ENCODE results near the gene NT5DC2.
A peak's percentile ranks its signal among the peaks of the same experiment; 100 is the strongest.

Gene NT5DC2

GRCh38 chr3:52504977-52505376 is 28.7 kb downstream of the NT5DC2 start:
- H3K27ac ChIP-seq: no peak overlapping the region
- CTCF ChIA-PET: no interaction called here
- no peak for DNase-seq (ENCODE audit: low spot score)
- POLR2A ChIA-PET (ENCODE audit: low non-redundant PET): no interaction called here
- TF ChIP-seq CTCF (conservative IDR thresholded peaks at IDR 0.05; ENCODE audit: low read depth): no peak

GRCh38 chr3:52503788-52504424 is 29.8 kb downstream of the NT5DC2 start:
- no peak for DNase-seq (ENCODE audit: low spot score)
- ChIA-PET POLR2A (ENCODE audit: low non-redundant PET) (no interaction called here), CTCF (no interaction called here)

GRCh38 chr3:52502808-52503350 is 30.8 kb downstream of the NT5DC2 start:
- POLR2A ChIA-PET (ENCODE audit: low non-redundant PET): no interaction called here
- no peak for DNase-seq (ENCODE audit: low spot score)
- TF ChIP-seq CTCF (conservative IDR thresholded peaks at IDR 0.05; ENCODE audit: low read depth): no peak
- H3K27ac ChIP-seq: no peak overlapping the region
- CTCF ChIA-PET: no interaction called here

More at GRCh38 chr3:52503788-52504424, 29.8 kb downstream of the NT5DC2 start:
- no peak overlapping the region for H3K27ac ChIP-seq
- no peak for TF ChIP-seq CTCF (conservative IDR thresholded peaks at IDR 0.05; ENCODE audit: low read depth)

DNA sequence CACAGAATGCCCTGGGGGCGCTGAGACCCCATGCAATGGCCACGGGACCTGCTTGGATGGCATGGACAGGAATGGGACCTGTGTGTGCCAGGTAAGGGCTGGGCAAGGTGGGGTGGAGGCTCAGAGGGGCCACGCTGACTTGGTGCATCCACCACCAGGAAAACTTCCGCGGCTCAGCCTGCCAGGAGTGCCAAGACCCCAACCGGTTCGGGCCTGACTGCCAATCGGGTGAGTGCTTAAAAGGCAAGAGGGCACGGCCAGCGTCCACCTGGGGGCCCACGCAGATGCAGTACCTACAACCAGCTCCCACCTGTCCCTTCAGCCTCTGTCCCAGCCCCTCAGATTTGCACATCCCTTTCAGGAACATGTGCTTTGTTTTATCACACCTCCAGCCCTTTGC is 31.7 kb downstream of the NT5DC2 start:
- POLR2A ChIA-PET (ENCODE audit: low non-redundant PET): no interaction called here
- no peak for TF ChIP-seq CTCF (conservative IDR thresholded peaks at IDR 0.05; ENCODE audit: low read depth)
- no peak overlapping the region for H3K27ac ChIP-seq
- DNase-seq (ENCODE audit: low spot score): no peak
- CTCF ChIA-PET: no interaction called here

DNA sequence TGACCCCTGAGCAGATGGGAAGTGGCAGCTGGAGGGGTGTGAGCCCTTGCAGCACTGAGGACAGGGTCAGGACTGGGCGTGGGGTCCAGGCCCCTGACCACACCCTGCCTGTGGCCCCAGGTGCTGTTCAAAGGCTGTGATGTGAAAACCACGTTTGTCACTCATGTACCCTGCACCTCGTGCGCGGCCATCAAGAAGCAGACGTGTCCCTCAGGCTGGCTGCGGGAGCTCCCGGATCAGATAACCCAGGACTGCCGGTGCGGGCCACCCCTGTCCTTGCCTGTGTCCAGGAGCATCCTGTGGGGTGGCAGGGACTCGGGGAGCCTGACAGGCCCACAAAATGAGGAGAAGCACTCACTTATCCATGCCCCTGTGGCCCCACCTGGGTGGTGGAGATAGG is 32.6 kb downstream of the NT5DC2 start:
- DNase-seq (ENCODE audit: low spot score): no peak
- POLR2A ChIA-PET (ENCODE audit: low non-redundant PET): no interaction called here
- no peak for TF ChIP-seq CTCF (conservative IDR thresholded peaks at IDR 0.05; ENCODE audit: low read depth)
- CTCF ChIA-PET: no interaction called here
- no peak overlapping the region for H3K27ac ChIP-seq

DNA sequence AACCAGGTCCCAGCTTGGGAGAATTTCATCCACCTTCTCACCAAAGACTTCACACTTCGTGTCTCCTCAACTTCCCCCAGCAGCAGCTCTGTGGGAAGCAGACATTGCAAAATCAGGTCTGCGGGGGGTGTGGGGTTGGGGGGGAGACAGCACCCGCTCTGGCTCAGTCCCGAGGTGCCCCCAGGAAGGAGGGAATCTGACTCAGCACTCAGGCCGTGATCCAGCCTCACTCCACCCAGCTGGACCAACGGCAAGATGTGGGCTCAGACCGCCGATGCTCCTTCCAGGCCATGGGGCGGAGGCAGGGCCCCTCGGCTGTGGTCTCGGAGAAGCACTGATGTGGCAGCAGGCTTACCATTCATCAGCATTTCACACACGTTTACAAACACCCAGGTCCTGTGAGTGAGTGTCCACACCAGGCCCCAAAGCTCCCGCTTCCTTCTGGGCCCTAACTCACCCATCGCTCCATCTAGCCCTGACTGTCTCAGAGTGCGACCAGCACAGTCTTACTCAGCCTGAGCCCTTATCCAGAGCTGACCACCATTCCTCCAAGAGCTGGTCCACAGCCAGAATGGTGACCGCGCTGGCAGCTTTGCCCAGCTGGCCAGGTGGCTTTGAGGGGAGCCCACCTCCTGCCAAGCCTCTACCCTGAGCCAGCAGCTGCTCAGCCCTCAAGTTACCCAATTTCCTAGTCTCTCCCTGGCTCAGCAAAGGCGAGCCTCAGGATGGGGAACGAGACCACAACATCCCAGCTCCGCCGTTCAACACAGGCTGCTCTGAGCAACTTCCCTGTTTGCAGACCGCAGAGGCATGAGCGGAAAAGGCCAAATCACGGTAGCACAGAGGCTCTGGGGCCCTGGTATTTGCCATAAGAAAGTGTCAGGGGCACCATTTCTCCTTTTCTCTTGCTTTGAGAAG is 35.3 kb downstream of the NT5DC2 start:
- DNase-seq (ENCODE audit: low spot score): no peak
- CTCF ChIA-PET: no interaction called here
- TF ChIP-seq CTCF (conservative IDR thresholded peaks at IDR 0.05; ENCODE audit: low read depth): no peak
- H3K27ac ChIP-seq: peak overlapping the region; percentile 9; the same call in 1 of the 2 replicates
- POLR2A ChIA-PET (ENCODE audit: low non-redundant PET): no interaction called here

All from RWPE1 (cell line).